ENCODE results near the gene ARHGAP31. TPM values are rescaled to one million over a fixed set of nuclear protein-coding genes. Genes with fewer than 3 reads are reported as not detected.

ARHGAP31 gene
- polyA plus RNA-seq, 3 donors, result 4.7 to 9.8 (median 7.6) TPM

DNA sequence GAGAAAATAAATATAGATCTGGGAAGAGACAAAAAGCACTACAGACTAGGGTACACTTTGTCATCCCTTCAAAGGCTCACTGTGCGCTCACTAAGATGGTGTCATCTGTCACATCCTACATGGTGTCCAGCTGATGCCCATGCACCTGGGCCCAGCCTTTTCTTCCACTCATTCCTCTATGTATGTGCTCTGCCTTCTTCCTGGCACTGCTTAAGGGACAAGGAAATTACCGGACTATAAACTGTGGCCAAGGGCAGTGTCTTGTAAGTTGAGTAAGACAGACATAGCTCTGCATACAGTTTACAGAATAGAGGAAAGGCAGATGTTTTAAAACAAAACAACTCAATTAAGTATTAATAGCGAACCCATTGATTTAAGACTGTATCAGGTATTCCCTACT lies 52.9 kb downstream of the ARHGAP31 start:
- Histone ChIP-seq H3K9ac (ENCODE audit: insufficient read depth, low read length, poor library complexity, severe bottlenecking) (no peak overlapping the region), H3K36me3 (replicated peaks in 1 of 2; ENCODE audit: control insufficient read depth in 1 of 2, insufficient read depth in 2 of 2, low read length in 2 of 2) (peaks cover 0 to 8% of the 10 kb centered on the region in 2 donors), H3K27me3 (ENCODE audit: control insufficient read depth in 2 of 2, insufficient read depth in 2 of 2, low read length in 2 of 2) (no peaks in the 10 kb centered on the region), H3K4me1 (ENCODE audit: control insufficient read depth in 1 of 2, insufficient read depth in 2 of 2, low read length in 2 of 2) (peaks cover 12 to 13% of the 10 kb centered on the region in 2 donors), H3K4me2 (replicated peaks; ENCODE audit: extremely low read depth, low read length, poor library complexity, severe bottlenecking) (no peak overlapping the region), H4K20me1 (ENCODE audit: insufficient read depth, low read length) (peaks cover 27% of the 10 kb centered on the region), H3K27ac (ENCODE audit: low read depth in 1 of 2, low read length in 2 of 2) (no peak overlapping the region), H3K9me3 (replicated peaks in 1 of 2; ENCODE audit: control insufficient read depth in 1 of 2, insufficient read depth in 1 of 2, low read length in 2 of 2) (no peaks in the 10 kb centered on the region), H3K79me2 (ENCODE audit: insufficient read depth, low read length) (no peaks in the 10 kb centered on the region), H2AFZ (ENCODE audit: insufficient read depth, low read depth, low read length, poor library complexity, severe bottlenecking) (no peak overlapping the region), H3K4me3 (replicated peaks in 1 of 3; ENCODE audit: low read depth in 2 of 3, low read length in 3 of 3) (no peak overlapping the region)
- intact Hi-C loops (cut with micrococcal nuclease), result loop anchor here in 1 of 2 donors (10.0 kb wide), 1 partner anchor 52 kb away; the partner anchor contains the start of gene ARHGAP31
- no peak for DNase-seq
- H3K27me3 Mint-ChIP-seq (ENCODE audit: low read depth in 3 of 3), result peaks cover 0 to 4% (median 0%) of the 10 kb centered on the region in 3 donors
- peaks cover 29% of the 10 kb centered on the region for H3K4me1 Mint-ChIP-seq
- H3K9me3 Mint-ChIP-seq, result no peaks in the 10 kb centered on the region
- H3K4me3 Mint-ChIP-seq, result no peak overlapping the region
- WGBS (ENCODE audit: insufficient coverage), result 100% methylated on average over 2 of the region's 3 CpGs
- H3K36me3 Mint-ChIP-seq, result peaks cover 12 to 13% of the 10 kb centered on the region in 2 donors
- H3K27ac Mint-ChIP-seq, result no peak overlapping the region
- TF ChIP-seq, protein P1, sequence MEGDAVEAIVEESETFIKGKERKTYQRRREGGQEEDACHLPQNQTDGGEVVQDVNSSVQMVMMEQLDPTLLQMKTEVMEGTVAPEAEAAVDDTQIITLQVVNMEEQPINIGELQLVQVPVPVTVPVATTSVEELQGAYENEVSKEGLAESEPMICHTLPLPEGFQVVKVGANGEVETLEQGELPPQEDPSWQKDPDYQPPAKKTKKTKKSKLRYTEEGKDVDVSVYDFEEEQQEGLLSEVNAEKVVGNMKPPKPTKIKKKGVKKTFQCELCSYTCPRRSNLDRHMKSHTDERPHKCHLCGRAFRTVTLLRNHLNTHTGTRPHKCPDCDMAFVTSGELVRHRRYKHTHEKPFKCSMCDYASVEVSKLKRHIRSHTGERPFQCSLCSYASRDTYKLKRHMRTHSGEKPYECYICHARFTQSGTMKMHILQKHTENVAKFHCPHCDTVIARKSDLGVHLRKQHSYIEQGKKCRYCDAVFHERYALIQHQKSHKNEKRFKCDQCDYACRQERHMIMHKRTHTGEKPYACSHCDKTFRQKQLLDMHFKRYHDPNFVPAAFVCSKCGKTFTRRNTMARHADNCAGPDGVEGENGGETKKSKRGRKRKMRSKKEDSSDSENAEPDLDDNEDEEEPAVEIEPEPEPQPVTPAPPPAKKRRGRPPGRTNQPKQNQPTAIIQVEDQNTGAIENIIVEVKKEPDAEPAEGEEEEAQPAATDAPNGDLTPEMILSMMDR (IDR thresholded peaks at IDR 0.05), result no peak

DNA sequence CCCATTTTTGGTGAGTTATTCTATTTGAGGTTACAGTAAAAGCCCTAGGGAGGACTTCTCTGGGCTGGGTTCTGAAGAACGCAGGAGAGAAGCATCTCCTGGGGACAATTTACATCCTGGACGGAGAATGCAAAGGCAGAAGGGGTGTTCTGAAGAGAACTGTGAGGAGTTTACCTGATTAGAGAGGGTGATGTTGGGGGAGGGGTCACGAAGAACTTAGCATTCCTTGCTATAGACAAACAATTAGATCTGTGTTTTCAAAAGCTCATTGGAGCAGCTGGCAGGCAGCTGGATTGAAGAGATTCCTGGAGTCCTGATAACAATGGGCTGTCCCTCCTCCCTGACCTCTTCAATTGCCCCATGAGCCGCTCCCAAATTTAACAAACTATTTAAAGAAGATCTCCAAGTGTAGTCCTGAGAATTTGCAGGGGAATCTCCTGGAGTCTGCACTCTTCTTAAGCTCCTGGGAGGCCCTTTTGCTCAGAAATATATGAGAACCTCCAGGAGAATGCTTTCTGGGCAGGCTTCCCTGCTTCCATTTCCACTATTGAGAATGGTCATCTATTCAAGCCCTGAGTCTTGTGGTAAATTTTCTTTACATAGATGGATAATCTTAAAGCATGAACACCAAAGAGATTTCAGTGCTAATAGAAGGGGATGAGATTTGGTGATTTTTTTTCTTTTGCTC lies 55.3 kb downstream of the ARHGAP31 start:
- H3K27me3 Mint-ChIP-seq (ENCODE audit: low read depth in 3 of 3), result peaks cover 0 to 1% (median 0%) of the 10 kb centered on the region in 3 donors
- Histone ChIP-seq H2AFZ (ENCODE audit: insufficient read depth, low read depth, low read length, poor library complexity, severe bottlenecking) (no peak overlapping the region), H3K4me1 (ENCODE audit: control insufficient read depth in 1 of 2, insufficient read depth in 2 of 2, low read length in 2 of 2) (peaks cover 25% of the 10 kb centered on the region in 2 donors), H4K20me1 (ENCODE audit: insufficient read depth, low read length) (peaks cover 28% of the 10 kb centered on the region), H3K9ac (ENCODE audit: insufficient read depth, low read length, poor library complexity, severe bottlenecking) (no peak overlapping the region), H3K9me3 (replicated peaks in 1 of 2; ENCODE audit: control insufficient read depth in 1 of 2, insufficient read depth in 1 of 2, low read length in 2 of 2) (no peaks in the 10 kb centered on the region), H3K36me3 (replicated peaks in 1 of 2; ENCODE audit: control insufficient read depth in 1 of 2, insufficient read depth in 2 of 2, low read length in 2 of 2) (peaks cover 0 to 8% of the 10 kb centered on the region in 2 donors), H3K27me3 (ENCODE audit: control insufficient read depth in 2 of 2, insufficient read depth in 2 of 2, low read length in 2 of 2) (no peaks in the 10 kb centered on the region), H3K79me2 (ENCODE audit: insufficient read depth, low read length) (peaks cover 4% of the 10 kb centered on the region), H3K4me3 (replicated peaks in 1 of 3; ENCODE audit: low read depth in 2 of 3, low read length in 3 of 3) (no peak overlapping the region), H3K27ac (ENCODE audit: low read depth in 1 of 2, low read length in 2 of 2) (no peak overlapping the region), H3K4me2 (replicated peaks; ENCODE audit: extremely low read depth, low read length, poor library complexity, severe bottlenecking) (no peak overlapping the region)
- 83% methylated on average over 1 of the region's 4 CpGs for WGBS (ENCODE audit: insufficient coverage)
- no peak overlapping the region for H3K4me3 Mint-ChIP-seq
- H3K4me1 Mint-ChIP-seq, result peaks cover 36% of the 10 kb centered on the region
- H3K27ac Mint-ChIP-seq, result peak overlapping the region in 1 of 7 donors; percentile 30
- no peaks in the 10 kb centered on the region for H3K9me3 Mint-ChIP-seq
- TF ChIP-seq, protein P1 (IDR thresholded peaks at IDR 0.05), result no peak
- H3K36me3 Mint-ChIP-seq, result peaks cover 11 to 12% of the 10 kb centered on the region in 2 donors
- no peak for DNase-seq
- intact Hi-C loops (cut with micrococcal nuclease), result loop anchor here (1.0 to 10.0 kb wide), 5 partner anchors 11 to 115 kb away; partner anchors contain the start of genes ARHGAP31 (in 1 of the 2), POGLUT1 (in 1 of the 2) and TMEM39A (in 1 of the 2)
